CMK (cell line): ENCODE results near the gene AFDN.

Experiments used
- DNase-seq: peaks from one replicate; pipeline ENCODE4 v3.0.0-alpha.2; 2010; ENCODE audit warnings: low read depth

The AFDN gene

GRCh38 chr6:167879612-167880011, 52.9 kb downstream of the AFDN start:
- DNase-seq, result no peak

- no peak for DNase-seq
These were observed 54.6 kb downstream of the AFDN start for GRCh38 chr6:167881327-167881726.

- no peak for DNase-seq
These were observed 55.5 kb downstream of the AFDN start for GRCh38 chr6:167882244-167882643.

- DNase-seq, result no peak
These were observed 61.4 kb downstream of the AFDN start for GRCh38 chr6:167888098-167888497.

- DNase-seq, result no peak
These were observed 66.4 kb downstream of the AFDN start for GRCh38 chr6:167892835-167893815.

- DNase-seq, result no peak
These were observed 68.3 kb downstream of the AFDN start for GRCh38 chr6:167894965-167895364.

- DNase-seq, result no peak
These were observed 69.9 kb downstream of the AFDN start for GRCh38 chr6:167896648-167897047.

- DNase-seq, result no peak
These were observed 72.1 kb downstream of the AFDN start for GRCh38 chr6:167898673-167899311.

- no peak for DNase-seq
These were observed 78.1 kb downstream of the AFDN start for GRCh38 chr6:167904791-167905190.

GRCh38 chr6:167906899-167907298, 80.2 kb downstream of the AFDN start:
- no peak for DNase-seq

- DNase-seq, result no peak
These were observed 81.3 kb downstream of the AFDN start for GRCh38 chr6:167907837-167908681.

- DNase-seq, result no peak
These were observed 83.3 kb downstream of the AFDN start for GRCh38 chr6:167910007-167910406.

GRCh38 chr6:167910652-167911051, 83.9 kb downstream of the AFDN start:
- DNase-seq, result no peak

GRCh38 chr6:167912494-167912893, 85.8 kb downstream of the AFDN start:
- DNase-seq, result no peak

GRCh38 chr6:167913699-167914098, 87.0 kb downstream of the AFDN start:
- DNase-seq, result no peak

- no peak for DNase-seq
These were observed 88.4 kb downstream of the AFDN start for GRCh38 chr6:167915139-167915538.

- DNase-seq, result no peak
These were observed 90.9 kb downstream of the AFDN start for GRCh38 chr6:167917551-167918154.

- DNase-seq, result no peak
These were observed 92.0 kb downstream of the AFDN start for GRCh38 chr6:167918548-167919278.

- DNase-seq, result no peak
These were observed 92.6 kb downstream of the AFDN start for GRCh38 chr6:167919349-167919748.

GRCh38 chr6:167920165-167920564, 93.5 kb downstream of the AFDN start:
- DNase-seq, result no peak

- no peak for DNase-seq
These were observed 95.1 kb downstream of the AFDN start for GRCh38 chr6:167921831-167922230.
